Right atrium auricular region (tissue), 2 donors: ENCODE measurements around the gene SPP1. TPM values are rescaled to one million over a fixed set of nuclear protein-coding genes. Genes with fewer than 3 reads are reported as not detected.

Experiments
- DNase-seq: peaks from one replicate; pipeline ENCODE4 v3.0.0-alpha.2; 2019; ENCODE audit warnings: low spot score
- H3K27ac ChIP-seq, 2 donors: fragments of 200-600 bp; sonication (generic); 1 replicate in 1 of 2; 2 replicates in 1 of 2; pipeline ENCODE4 v1.5.1; 2016 to 2019
- H3K27me3 ChIP-seq, 2 donors: fragments of 200-600 bp; sonication (generic); one replicate each; pipeline versions ENCODE4 v1.5.1 to v1.6.0; 2017 to 2019
- H3K36me3 ChIP-seq: fragments of 200-600 bp; sonication (generic); one replicate; pipeline ENCODE4 v1.5.1; 2016
- H3K4me1 ChIP-seq, 2 donors: fragments of 200-600 bp; sonication (generic); one replicate each; pipeline versions ENCODE4 v1.5.1 to v1.6.0; 2017 to 2019
- H3K4me3 ChIP-seq, 2 donors: fragments of 200-600 bp; sonication (generic); 1 replicate in 1 of 2; 2 replicates in 1 of 2; pipeline ENCODE4 v1.5.1; 2017 to 2019; ENCODE audit warnings: mild to moderate bottlenecking in 1 of 2, moderate library complexity in 1 of 2
- H3K9me3 ChIP-seq, 2 donors: fragments of 200-600 bp; sonication (generic); one replicate each; pipeline ENCODE4 v1.5.1; 2019
- CTCF ChIP-seq, 2 donors: fragments of 200-600 bp; sonication (generic); IDR thresholded peaks; one replicate each; pipeline ENCODE4 v1.5.1; 2019; ENCODE audit warnings: antibody characterized with exemption in 2 of 2
- total RNA-seq, 2 donors: library from RNA; depleted of rRNA; stranded (reverse); fragments of >200 nt; gene quantifications; one replicate each; pipeline ENCODE4 v1.1.0, GENCODE V29; 2016

Gene SPP1
- total RNA-seq, 2 donors from 2014 or later = 15.0 to 41.3 TPM

GRCh38 chr4:87979810-87980209 is 4.3 kb downstream of the SPP1 start:
- Histone ChIP-seq H3K4me3 (no peak overlapping the region), H3K9me3 (no peaks in the 10 kb centered on the region), H3K4me1 (no peaks in the 10 kb centered on the region), H3K27me3 (no peaks in the 10 kb centered on the region), H3K27ac (no peak overlapping the region), H3K36me3 (no peaks in the 10 kb centered on the region)
- DNase-seq = no peak
- TF ChIP-seq CTCF (IDR thresholded peaks at IDR 0.05) = no peak

GRCh38 chr4:87981486-87981885 is 6.0 kb downstream of the SPP1 start:
- Histone ChIP-seq H3K36me3 (no peaks in the 10 kb centered on the region), H3K27me3 (no peaks in the 10 kb centered on the region), H3K4me3 (no peak overlapping the region), H3K9me3 (no peaks in the 10 kb centered on the region), H3K4me1 (no peaks in the 10 kb centered on the region), H3K27ac (no peak overlapping the region)
- no peak for TF ChIP-seq CTCF (IDR thresholded peaks at IDR 0.05)
- DNase-seq = no peak

- Histone ChIP-seq H3K27ac (no peak overlapping the region), H3K4me3 (no peak overlapping the region), H3K36me3 (no peaks in the 10 kb centered on the region), H3K9me3 (no peaks in the 10 kb centered on the region), H3K27me3 (no peaks in the 10 kb centered on the region), H3K4me1 (no peaks in the 10 kb centered on the region)
- DNase-seq = no peak
- no peak for TF ChIP-seq CTCF (IDR thresholded peaks at IDR 0.05)
Measured at GRCh38 chr4:87982036-87982435, 6.5 kb downstream of the SPP1 start.

GRCh38 chr4:87982446-87983010 is 7.0 kb downstream of the SPP1 start:
- no peaks in the 10 kb centered on the region for H3K36me3 ChIP-seq
- no peaks in the 10 kb centered on the region for H3K27me3 ChIP-seq
- no peak overlapping the region for H3K27ac ChIP-seq
- no peaks in the 10 kb centered on the region for H3K4me1 ChIP-seq
- no peaks in the 10 kb centered on the region for H3K9me3 ChIP-seq
- DNase-seq = no peak
- H3K4me3 ChIP-seq = no peak overlapping the region
- TF ChIP-seq CTCF (IDR thresholded peaks at IDR 0.05) = no peak

GRCh38 chr4:87983996-87984395 is 8.5 kb downstream of the SPP1 start:
- Histone ChIP-seq H3K27ac (no peak overlapping the region), H3K4me3 (no peak overlapping the region), H3K4me1 (no peaks in the 10 kb centered on the region), H3K36me3 (no peaks in the 10 kb centered on the region), H3K27me3 (no peaks in the 10 kb centered on the region), H3K9me3 (no peaks in the 10 kb centered on the region)
- TF ChIP-seq CTCF (IDR thresholded peaks at IDR 0.05) = no peak
- no peak for DNase-seq
